ENCODE results near the gene AMN1.

The AMN1 gene

GRCh38 chr12:31715283-31715825 lies 13.5 kb downstream of the AMN1 start:
- Histone ChIP-seq H3K36me3 (ENCODE audit: control insufficient read depth in 1 of 2, insufficient read depth in 2 of 2, low read depth in 1 of 2, low read length in 2 of 2) (peaks cover 0 to 6% of the 10 kb centered on the region in 2 experiments), H2BK120ac (ENCODE audit: low read depth, low read length) (no peak overlapping the region), H2AFZ (ENCODE audit: low read depth, low read length) (no peak overlapping the region), H2BK12ac (ENCODE audit: low read length in 2 of 2) (no peak overlapping the region), H3K4ac (ENCODE audit: low read depth in 1 of 2, low read length in 2 of 2) (peak overlapping the region in 1 of 2 experiments; percentile 8), H3K4me3 (ENCODE audit: insufficient read depth in 1 of 2, low read depth in 1 of 2, low read length in 2 of 2) (no peak overlapping the region), H3K79me1 (replicated peaks; ENCODE audit: low read length, poor library complexity, severe bottlenecking) (peaks cover 3% of the 10 kb centered on the region), H3K9me3 (ENCODE audit: control insufficient read depth, low read length) (no peaks in the 10 kb centered on the region), H3K4me1 (ENCODE audit: control insufficient read depth, insufficient read depth, low read depth, low read length) (no peaks in the 10 kb centered on the region), H3K27ac (ENCODE audit: low read length, poor library complexity, severe bottlenecking) (no peak overlapping the region), H4K8ac (ENCODE audit: low read length) (no peak overlapping the region), H3K27me3 (ENCODE audit: control insufficient read depth in 1 of 2, insufficient read depth in 1 of 2, low read length in 2 of 2) (no peaks in the 10 kb centered on the region), H3K14ac (ENCODE audit: low read length in 2 of 2) (no peak overlapping the region), H3K4me2 (ENCODE audit: low read length, poor library complexity, severe bottlenecking) (no peak overlapping the region), H2BK15ac (ENCODE audit: low read depth, poor library complexity, severe bottlenecking) (no peak overlapping the region), H4K91ac (ENCODE audit: low read length) (no peak overlapping the region), H3K18ac (ENCODE audit: low read depth in 1 of 2, low read length in 2 of 2) (peak overlapping the region in 1 of 2 experiments; percentile 40), H3K9ac (ENCODE audit: low read length) (no peak overlapping the region), H2AK5ac (ENCODE audit: low read length, severe bottlenecking) (no peak overlapping the region), H3K23ac (ENCODE audit: low read length in 2 of 2) (no peak overlapping the region), H2BK5ac (ENCODE audit: low read depth, low read length, poor library complexity, severe bottlenecking) (no peak overlapping the region)
- WGBS = 57% methylated on average over 5 of the region's 5 CpGs
- DNase-seq = peak; percentile 69

DNA sequence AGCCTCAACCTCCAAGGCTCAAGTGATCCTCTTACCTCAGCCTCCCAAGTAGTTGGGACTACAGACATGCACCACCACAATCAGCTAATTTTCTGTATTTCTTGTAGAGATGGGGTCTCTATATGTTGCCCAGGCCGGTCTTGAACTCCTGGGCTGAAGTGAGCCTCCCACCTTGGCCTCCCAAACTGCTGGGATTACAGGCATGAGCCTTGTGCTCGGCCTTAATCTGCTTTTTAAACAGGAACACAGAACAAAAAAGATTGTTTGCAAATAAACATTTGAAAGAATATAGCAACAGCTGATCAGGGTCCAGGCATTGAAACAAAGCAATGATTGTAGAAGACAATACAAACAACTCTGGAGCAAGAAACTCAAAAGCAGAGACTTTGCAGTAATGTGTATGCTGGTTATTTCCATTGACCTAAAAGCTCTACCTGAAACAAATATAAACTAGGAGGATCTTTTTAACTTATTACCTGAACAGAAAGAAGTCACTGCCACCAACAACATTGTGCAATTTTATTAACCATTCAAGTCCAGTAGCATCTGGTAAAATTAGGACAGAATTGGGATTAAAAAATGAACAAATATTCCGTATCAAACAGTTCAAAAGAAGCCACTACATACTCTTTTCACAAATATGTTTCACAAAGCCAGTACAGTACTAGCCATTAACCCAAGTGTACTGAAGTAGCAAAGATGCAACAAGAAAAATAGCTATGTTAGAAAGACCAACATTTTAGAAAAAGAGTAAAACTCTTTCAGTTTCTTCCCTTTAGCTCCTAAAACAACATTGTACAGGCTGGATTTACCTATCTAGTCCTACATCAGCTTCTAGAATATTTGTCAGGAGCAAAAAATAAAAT lies 14.2 kb downstream of the AMN1 start:
- peaks cover 3% of the 10 kb centered on the region for H3K79me1 ChIP-seq (replicated peaks; ENCODE audit: low read length, poor library complexity, severe bottlenecking)
- no peak overlapping the region for H2BK12ac ChIP-seq (ENCODE audit: low read length in 2 of 2)
- H2AFZ ChIP-seq (ENCODE audit: low read depth, low read length) = no peak overlapping the region
- H3K23ac ChIP-seq (ENCODE audit: low read length in 2 of 2) = no peak overlapping the region
- WGBS = 90% methylated on average over 2 of the region's 3 CpGs
- H3K27me3 ChIP-seq (ENCODE audit: control insufficient read depth in 1 of 2, insufficient read depth in 1 of 2, low read length in 2 of 2) = no peaks in the 10 kb centered on the region
- H3K14ac ChIP-seq (ENCODE audit: low read length in 2 of 2) = no peak overlapping the region
- H3K27ac ChIP-seq (ENCODE audit: low read length, poor library complexity, severe bottlenecking) = no peak overlapping the region
- no peaks in the 10 kb centered on the region for H3K9me3 ChIP-seq (ENCODE audit: control insufficient read depth, low read length)
- no peak overlapping the region for H3K4ac ChIP-seq (ENCODE audit: low read depth in 1 of 2, low read length in 2 of 2)
- no peak for DNase-seq
- H4K91ac ChIP-seq (ENCODE audit: low read length) = no peak overlapping the region
- H4K8ac ChIP-seq (ENCODE audit: low read length) = no peak overlapping the region
- H3K4me3 ChIP-seq (ENCODE audit: insufficient read depth in 1 of 2, low read depth in 1 of 2, low read length in 2 of 2) = no peak overlapping the region
- H2BK15ac ChIP-seq (ENCODE audit: low read depth, poor library complexity, severe bottlenecking) = no peak overlapping the region
- H2BK5ac ChIP-seq (ENCODE audit: low read depth, low read length, poor library complexity, severe bottlenecking) = no peak overlapping the region
- H3K18ac ChIP-seq (ENCODE audit: low read depth in 1 of 2, low read length in 2 of 2) = no peak overlapping the region
- H2BK120ac ChIP-seq (ENCODE audit: low read depth, low read length) = no peak overlapping the region
- H3K9ac ChIP-seq (ENCODE audit: low read length) = no peak overlapping the region
- H3K4me2 ChIP-seq (ENCODE audit: low read length, poor library complexity, severe bottlenecking) = no peak overlapping the region
- no peak overlapping the region for H2AK5ac ChIP-seq (ENCODE audit: low read length, severe bottlenecking)
- H3K4me1 ChIP-seq (ENCODE audit: control insufficient read depth, insufficient read depth, low read depth, low read length) = no peaks in the 10 kb centered on the region
- peaks cover 0 to 6% of the 10 kb centered on the region in 2 experiments for H3K36me3 ChIP-seq (ENCODE audit: control insufficient read depth in 1 of 2, insufficient read depth in 2 of 2, low read depth in 1 of 2, low read length in 2 of 2)

DNA sequence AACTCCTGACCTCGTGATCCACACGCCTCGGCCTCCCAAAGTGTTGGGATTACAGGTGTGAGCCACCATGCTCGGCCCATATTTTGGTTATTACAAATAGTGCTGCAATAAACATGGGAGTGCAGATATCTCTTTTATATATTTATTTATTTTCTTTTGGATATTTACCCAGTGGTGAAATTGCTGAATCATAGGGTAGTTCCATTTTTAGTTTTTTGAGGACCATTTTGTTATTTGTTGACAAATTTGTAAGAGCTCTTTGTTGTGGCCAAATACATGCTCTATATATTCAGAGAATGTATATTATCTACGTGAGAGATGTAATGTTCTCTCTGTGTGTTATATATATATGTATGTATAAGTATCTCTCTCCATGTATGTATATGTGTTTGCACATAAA lies 15.9 kb downstream of the AMN1 start:
- H2BK15ac ChIP-seq (ENCODE audit: low read depth, poor library complexity, severe bottlenecking) = no peak overlapping the region
- WGBS = 99% methylated on average over 4 of the region's 5 CpGs
- H3K14ac ChIP-seq (ENCODE audit: low read length in 2 of 2) = no peak overlapping the region

DNA sequence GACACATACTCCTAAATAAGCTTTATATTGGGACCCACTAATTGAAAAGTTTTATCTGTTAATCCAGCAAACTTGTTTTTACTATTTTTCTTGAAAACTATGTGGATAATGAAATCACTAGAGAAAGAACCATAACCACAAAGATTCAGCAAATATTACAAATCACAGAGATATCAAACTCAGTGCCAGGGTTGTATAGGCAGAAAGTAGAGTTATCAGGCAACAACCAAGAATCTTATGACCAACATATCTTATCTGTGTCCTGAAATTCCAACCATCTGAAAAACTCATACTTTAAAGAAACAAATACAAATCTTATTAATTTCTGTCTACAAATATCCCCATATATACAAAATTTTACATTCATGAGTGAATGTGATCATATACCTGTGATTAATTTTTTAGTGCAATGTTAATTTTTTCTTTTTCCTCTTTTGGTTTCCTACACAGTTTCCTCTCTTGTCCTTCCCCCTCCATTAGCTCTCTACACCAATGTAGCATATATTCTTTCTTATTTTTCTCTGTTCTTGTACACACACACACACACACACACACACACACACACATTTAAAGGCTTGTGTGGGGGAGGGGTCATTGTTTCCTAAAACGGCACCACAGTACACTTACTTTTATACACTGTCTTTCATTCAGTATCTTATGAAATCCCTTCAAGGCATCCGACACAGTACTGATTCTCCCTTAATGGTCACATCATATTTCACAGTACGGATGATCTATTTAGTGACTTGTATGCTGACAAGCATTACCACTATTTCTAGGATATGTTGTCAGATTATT lies 18.6 kb downstream of the AMN1 start:
- H2AK5ac ChIP-seq (ENCODE audit: low read length, severe bottlenecking) = no peak overlapping the region
- H2BK12ac ChIP-seq (ENCODE audit: low read length in 2 of 2) = no peak overlapping the region
- H2BK120ac ChIP-seq (ENCODE audit: low read depth, low read length) = no peak overlapping the region
- H3K4me3 ChIP-seq (ENCODE audit: insufficient read depth in 1 of 2, low read depth in 1 of 2, low read length in 2 of 2) = no peak overlapping the region
- no peak overlapping the region for H2BK15ac ChIP-seq (ENCODE audit: low read depth, poor library complexity, severe bottlenecking)
- no peak overlapping the region for H4K8ac ChIP-seq (ENCODE audit: low read length)
- no peak overlapping the region for H3K18ac ChIP-seq (ENCODE audit: low read depth in 1 of 2, low read length in 2 of 2)
- H3K4me2 ChIP-seq (ENCODE audit: low read length, poor library complexity, severe bottlenecking) = no peak overlapping the region
- no peak overlapping the region for H3K27ac ChIP-seq (ENCODE audit: low read length, poor library complexity, severe bottlenecking)
- peaks cover 5% of the 10 kb centered on the region for H3K9me3 ChIP-seq (ENCODE audit: control insufficient read depth, low read length)
- no peak overlapping the region for H4K91ac ChIP-seq (ENCODE audit: low read length)
- no peak overlapping the region for H3K23ac ChIP-seq (ENCODE audit: low read length in 2 of 2)
- H3K9ac ChIP-seq (ENCODE audit: low read length) = no peak overlapping the region
- no peaks in the 10 kb centered on the region for H3K4me1 ChIP-seq (ENCODE audit: control insufficient read depth, insufficient read depth, low read depth, low read length)
- H3K14ac ChIP-seq (ENCODE audit: low read length in 2 of 2) = no peak overlapping the region
- 88% methylated on average over 1 of the region's 3 CpGs for WGBS
- no peak overlapping the region for H2AFZ ChIP-seq (ENCODE audit: low read depth, low read length)
- no peak for DNase-seq
- no peak overlapping the region for H3K4ac ChIP-seq (ENCODE audit: low read depth in 1 of 2, low read length in 2 of 2)
- H2BK5ac ChIP-seq (ENCODE audit: low read depth, low read length, poor library complexity, severe bottlenecking) = no peak overlapping the region
- no peaks in the 10 kb centered on the region for H3K27me3 ChIP-seq (ENCODE audit: control insufficient read depth in 1 of 2, insufficient read depth in 1 of 2, low read length in 2 of 2)
- H3K36me3 ChIP-seq (ENCODE audit: control insufficient read depth in 1 of 2, insufficient read depth in 2 of 2, low read depth in 1 of 2, low read length in 2 of 2) = no peaks in the 10 kb centered on the region
- no peaks in the 10 kb centered on the region for H3K79me1 ChIP-seq (replicated peaks; ENCODE audit: low read length, poor library complexity, severe bottlenecking)

More for the DNA sequence above, 15.9 kb downstream of the AMN1 start:
- Histone ChIP-seq H2BK12ac (ENCODE audit: low read length in 2 of 2) (no peak overlapping the region), H2BK120ac (ENCODE audit: low read depth, low read length) (no peak overlapping the region), H3K4me2 (ENCODE audit: low read length, poor library complexity, severe bottlenecking) (no peak overlapping the region), H3K4ac (ENCODE audit: low read depth in 1 of 2, low read length in 2 of 2) (no peak overlapping the region), H3K9me3 (ENCODE audit: control insufficient read depth, low read length) (no peaks in the 10 kb centered on the region), H3K9ac (ENCODE audit: low read length) (no peak overlapping the region), H2AK5ac (ENCODE audit: low read length, severe bottlenecking) (no peak overlapping the region), H3K36me3 (ENCODE audit: control insufficient read depth in 1 of 2, insufficient read depth in 2 of 2, low read depth in 1 of 2, low read length in 2 of 2) (no peaks in the 10 kb centered on the region), H4K91ac (ENCODE audit: low read length) (no peak overlapping the region), H3K18ac (ENCODE audit: low read depth in 1 of 2, low read length in 2 of 2) (no peak overlapping the region), H4K8ac (ENCODE audit: low read length) (no peak overlapping the region), H3K4me1 (ENCODE audit: control insufficient read depth, insufficient read depth, low read depth, low read length) (no peaks in the 10 kb centered on the region), H3K79me1 (replicated peaks; ENCODE audit: low read length, poor library complexity, severe bottlenecking) (no peaks in the 10 kb centered on the region), H3K23ac (ENCODE audit: low read length in 2 of 2) (no peak overlapping the region), H3K27ac (ENCODE audit: low read length, poor library complexity, severe bottlenecking) (no peak overlapping the region), H3K27me3 (ENCODE audit: control insufficient read depth in 1 of 2, insufficient read depth in 1 of 2, low read length in 2 of 2) (no peaks in the 10 kb centered on the region), H2AFZ (ENCODE audit: low read depth, low read length) (no peak overlapping the region), H3K4me3 (ENCODE audit: insufficient read depth in 1 of 2, low read depth in 1 of 2, low read length in 2 of 2) (no peak overlapping the region), H2BK5ac (ENCODE audit: low read depth, low read length, poor library complexity, severe bottlenecking) (no peak overlapping the region)
- no peak for DNase-seq
